Activated CD4-positive, alpha-beta T cell treated with anti-CD3 and anti-CD28 coated beads for 1 hour (primary cell): ENCODE results near the gene RORC.
"Not testable (repeated sequence)": the region's sequence is repeated elsewhere in the genome, so short reads cannot be mapped to it uniquely, and the experiment has no call there.

ENCODE experiments used
- DNase-seq: peaks from one replicate; pipeline ENCODE4 v3.0.0-alpha.2; 2020

RORC gene

DNA sequence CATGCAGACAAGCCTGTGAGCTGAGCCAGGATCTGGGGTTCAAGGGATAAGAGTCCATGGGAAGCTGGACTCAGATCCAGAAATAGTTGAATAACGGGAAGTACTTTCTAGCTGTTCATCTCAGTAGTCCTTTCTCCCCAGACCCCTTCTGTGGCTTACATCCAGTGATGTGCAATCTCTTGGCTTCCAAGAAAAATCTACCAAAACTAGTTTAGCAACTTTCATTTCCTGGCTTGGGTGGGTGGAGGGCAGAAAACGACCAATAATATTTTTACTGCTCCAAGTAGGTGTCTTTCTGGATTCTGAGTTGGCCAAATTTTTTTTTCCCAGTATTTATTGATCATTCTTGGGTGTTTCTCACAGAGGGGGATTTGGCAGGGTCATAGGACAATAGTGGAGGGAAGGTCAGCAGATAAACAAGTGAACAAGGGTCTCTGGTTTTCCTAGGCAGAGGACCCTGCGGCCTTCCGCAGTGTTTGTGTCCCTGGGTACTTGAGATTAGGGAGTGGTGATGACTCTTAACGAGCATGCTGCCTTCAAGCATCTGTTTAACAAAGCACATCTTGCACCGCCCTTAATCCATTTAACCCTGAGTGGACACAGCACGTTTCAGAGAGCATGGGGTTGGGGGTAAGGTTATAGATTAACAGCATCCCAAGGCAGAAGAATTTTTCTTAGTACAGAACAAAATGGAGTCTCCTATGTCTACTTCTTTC lies 63.1 kb downstream of the RORC start:
- DNase-seq = not testable (repeated sequence)

GRCh38 chr1:151763990-151764389 lies 67.6 kb downstream of the RORC start:
- no peak for DNase-seq

DNA sequence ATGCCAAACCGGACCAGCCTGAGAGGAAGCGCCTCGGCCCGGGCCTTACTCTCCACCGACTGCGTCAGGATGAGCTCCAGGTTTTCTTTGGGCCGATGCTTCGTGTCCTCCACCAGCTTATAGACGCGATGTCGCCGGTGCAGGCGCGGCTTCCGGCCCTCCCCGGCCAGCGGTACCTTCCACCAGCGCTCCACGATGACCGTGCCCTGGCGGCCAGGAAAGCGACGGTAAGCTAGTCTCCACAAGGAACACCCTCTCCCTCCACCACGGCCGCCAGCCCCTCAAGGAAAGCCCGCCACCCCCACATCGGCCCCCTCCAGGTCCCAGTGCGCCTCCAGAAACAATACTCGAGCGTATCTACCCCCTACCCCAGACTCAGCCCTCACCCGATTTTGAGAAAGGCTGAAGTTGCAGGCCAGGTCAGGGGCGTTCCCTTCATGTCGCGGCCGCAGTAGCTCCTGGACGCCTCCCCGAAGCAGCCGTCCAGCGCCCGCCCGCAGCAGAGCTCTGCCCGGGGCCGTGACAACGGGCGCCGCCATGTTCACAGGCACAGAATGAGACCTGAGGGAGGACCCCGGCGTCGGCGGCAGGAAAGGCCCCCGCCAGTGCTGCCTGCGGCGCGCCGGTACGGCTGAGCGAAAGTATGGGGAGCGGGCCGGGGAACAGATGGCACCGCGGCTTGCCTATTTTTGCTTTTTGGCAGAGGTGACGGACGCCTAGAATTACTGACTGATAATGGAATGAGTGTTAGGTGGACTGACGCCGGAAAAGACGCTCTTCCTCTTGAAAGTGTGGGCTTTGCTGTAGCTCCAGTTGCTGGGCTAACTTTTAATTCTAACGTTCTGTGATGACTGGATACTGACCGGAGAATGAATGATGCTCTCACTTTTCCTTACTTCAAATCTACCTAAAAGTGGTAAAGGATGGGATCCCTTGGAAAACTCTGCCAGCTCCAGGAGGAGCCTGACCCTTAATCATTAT lies 68.4 kb downstream of the RORC start, which contains the start of gene MRPL9:
Gene MRPL9, minus strand, starts transcription at position 556 of the 981 bp plus-strand sequence. Its CDS starts 17 bp downstream, at position 539.
- DNase-seq = peak; percentile 76

DNA sequence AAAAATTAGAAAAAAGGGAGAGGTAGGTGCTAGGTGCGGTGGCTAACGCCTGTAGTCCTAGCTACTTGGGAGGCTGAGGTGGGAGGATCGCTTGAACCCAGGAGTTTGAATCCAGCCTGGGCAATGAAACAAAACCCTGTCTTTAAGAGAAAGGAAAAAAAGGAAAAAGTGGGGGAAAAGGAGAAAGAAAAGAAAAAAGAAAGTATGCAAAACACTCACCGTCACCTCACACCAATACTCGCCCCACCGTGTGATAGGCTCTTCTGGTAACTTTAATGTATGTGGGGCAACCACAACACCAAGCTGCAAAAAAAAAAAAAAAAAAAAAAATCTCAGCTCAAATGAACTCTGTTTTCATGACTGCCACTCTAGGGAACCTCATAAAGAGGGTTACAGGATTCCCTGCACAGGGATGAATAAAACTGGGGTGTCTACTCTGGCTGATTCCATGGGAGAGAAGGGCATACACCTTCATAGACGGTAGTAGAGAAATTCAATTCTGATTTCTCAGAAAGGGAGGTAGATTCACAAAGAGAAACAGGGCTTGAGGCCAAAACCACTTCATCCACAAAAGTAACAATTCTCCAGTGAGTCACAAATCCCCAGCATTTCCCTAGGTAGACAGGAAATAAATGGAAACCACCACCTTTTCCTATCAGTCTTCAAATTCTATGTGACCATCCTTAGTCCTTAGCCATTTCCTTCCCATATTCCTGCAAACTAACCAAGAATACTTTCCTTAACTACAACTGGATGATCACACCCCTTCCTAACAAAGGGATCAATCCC lies 70.8 kb downstream of the RORC start:
- DNase-seq = no peak

DNA sequence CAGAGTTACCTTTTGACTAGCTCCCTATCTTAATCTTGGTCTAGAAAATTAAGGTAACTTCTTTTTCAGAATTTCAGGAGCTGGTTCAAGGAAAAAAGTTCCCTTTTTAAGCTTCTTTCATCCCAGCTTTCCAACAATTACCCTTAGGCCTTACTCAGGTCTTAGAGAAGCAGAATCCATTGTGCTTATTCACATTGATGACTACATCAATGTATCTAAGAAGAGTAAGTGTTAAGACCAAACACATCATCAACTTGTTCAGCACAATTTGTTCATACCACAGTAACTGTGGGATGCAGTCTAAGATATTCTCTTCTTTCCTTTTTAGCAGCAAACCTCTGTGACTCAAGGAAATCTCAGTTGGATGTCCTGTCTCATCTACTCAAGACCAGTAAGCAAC lies 72.4 kb downstream of the RORC start:
- DNase-seq = no peak

DNA sequence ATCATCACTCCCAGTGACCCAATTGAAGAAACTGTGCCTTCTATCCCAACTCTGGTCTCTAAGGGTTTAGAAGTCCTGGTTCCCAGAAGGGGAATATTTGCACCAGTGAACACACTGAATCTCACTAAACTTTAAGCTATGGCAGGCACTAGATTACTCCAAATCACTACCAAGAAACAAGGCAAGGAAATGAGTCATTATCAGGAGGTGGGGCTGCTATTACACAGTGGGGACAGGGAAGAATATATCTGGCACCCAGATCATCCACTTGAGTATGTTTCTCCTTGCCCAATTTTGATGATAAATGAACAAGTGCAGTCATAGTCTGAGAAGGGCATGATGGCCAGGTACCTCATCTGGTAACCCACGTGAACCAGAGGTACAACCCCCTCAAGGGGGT lies 75.3 kb downstream of the RORC start:
- DNase-seq = no peak
